Endothelial cell of coronary artery (primary cell): ENCODE measurements around the gene HNRNPA1. TPM values are rescaled to one million over a fixed set of nuclear protein-coding genes. Genes with fewer than 3 reads are reported as not detected.

Source experiments
- total RNA-seq: library from RNA; depleted of rRNA; stranded (reverse); fragments of >200 nt; gene quantifications from 2 replicates; pipeline ENCODE4 v1.2.3, GENCODE V29; 2014

HNRNPA1 gene
- 570 and 594 TPM in 2 replicates for total RNA-seq

DNA sequence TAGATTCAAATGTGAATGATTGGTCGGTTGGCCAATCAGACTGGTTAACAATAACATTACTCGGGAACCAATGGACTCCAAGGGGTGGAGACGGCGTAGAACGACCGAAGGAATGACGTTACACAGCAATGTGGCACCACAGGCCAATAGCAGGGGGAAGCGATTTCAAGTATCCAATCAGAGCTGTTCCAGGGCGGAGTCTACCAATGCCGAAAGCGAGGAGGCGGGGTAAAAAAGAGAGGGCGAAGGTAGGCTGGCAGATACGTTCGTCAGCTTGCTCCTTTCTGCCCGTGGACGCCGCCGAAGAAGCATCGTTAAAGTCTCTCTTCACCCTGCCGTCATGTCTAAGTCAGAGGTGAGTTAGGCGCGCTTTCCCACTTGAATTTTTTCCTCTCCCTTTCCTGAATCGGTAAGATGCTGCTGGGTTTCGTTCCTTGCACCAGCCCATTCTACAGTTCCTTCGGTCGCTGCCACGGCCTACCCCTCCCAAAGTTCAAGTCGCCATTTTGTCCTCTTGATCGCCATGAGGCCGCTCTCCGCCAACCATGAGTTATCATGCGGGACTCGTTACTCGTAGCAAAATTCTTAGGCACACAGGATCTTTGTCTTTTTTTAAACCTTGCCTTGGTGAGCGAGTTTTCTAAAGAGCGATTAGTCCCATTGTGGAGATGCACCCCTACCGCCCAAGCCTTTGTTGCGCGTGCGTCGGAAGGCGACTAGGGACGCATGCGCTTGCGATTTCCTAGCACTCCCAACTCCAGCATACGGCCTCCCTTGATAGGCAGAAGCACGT is at the start of gene HNRNPA1:
HNRNPA1 (plus strand) TSS at position 259 of the 793 bp plus-strand sequence; CDS start at position 341, 82 bp downstream.

DNA sequence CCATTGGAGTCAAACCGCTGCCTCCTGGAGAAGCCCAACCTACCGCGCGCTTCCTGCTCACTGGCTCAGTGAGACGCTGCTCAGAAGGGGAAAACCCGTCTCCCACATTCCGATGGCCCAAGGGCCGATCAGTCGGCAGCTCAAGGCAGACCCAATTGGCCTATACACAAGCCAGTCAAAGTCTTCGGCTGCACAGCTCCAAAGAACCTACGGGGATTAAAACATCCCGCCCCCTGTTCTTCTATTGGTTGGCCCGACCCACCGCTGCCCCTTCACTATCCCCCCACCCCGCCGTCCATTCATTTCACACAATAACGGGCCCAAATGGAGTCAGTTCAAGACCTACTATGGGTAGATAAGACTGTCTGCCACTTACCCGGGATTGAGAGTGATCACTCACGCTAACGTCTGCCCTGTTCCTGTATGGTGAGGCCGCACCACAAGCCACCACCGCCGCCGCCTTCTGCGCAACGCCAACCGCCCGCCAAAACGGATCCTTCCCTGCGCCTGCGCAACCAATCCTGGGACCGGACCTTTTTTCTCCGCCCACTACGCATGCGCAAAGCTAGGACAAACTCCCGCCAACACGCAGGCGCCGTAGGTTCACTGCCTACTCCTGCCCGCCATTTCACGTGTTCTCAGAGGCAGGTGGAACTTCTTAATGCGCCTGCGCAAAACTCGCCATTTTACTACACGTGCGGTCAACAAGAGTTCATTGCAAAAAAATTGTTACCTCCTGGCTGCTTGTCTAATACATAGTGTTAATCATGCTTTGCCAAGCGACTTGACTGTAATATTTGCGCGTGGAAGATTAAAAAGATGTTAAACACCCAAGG is 676 bp upstream of the HNRNPA1 start, which contains the start of gene CBX5:
CBX5 (minus strand) TSS at position 491 of the 836 bp plus-strand sequence. CDS start 22,472 bp downstream, outside the sequence.

DNA sequence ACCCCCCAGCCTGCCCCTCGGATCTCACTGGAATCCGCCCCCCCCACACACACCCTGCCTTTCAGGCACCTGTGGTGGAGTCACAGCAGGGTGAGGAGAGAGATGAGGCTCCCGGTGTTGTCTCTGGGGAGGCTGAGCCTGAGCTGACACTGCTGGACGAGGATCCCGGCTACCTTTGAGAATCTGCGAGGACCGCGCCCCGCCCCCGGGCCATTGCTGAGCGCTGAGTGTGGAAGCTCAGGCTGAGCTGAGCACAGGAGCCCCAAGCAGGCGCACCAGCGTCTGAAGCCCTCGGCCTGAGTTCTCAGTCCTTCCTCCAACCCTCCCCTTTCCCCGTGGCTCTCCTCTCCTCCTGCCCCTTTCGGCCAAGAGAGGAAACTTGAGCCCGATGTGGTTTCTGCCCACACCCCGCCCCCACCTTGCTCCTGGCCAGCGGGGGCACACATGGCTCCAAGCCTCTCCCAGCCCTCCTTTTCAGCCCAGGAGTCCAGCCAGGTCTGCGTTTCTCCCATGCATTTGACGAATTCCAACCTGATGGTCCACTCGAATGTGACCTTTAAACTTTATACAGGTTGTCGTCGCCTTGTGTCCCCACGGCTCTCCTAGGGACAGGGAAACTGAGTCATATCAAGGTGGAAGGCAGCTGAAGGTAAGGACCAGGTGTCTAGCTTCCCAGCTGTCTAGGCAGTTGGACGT is 20.4 kb downstream of the HNRNPA1 start, which contains the start of gene NFE2:
NFE2 (minus strand) TSS at position 284 of the 696 bp plus-strand sequence. CDS start 5,767 bp downstream, outside the sequence.

DNA sequence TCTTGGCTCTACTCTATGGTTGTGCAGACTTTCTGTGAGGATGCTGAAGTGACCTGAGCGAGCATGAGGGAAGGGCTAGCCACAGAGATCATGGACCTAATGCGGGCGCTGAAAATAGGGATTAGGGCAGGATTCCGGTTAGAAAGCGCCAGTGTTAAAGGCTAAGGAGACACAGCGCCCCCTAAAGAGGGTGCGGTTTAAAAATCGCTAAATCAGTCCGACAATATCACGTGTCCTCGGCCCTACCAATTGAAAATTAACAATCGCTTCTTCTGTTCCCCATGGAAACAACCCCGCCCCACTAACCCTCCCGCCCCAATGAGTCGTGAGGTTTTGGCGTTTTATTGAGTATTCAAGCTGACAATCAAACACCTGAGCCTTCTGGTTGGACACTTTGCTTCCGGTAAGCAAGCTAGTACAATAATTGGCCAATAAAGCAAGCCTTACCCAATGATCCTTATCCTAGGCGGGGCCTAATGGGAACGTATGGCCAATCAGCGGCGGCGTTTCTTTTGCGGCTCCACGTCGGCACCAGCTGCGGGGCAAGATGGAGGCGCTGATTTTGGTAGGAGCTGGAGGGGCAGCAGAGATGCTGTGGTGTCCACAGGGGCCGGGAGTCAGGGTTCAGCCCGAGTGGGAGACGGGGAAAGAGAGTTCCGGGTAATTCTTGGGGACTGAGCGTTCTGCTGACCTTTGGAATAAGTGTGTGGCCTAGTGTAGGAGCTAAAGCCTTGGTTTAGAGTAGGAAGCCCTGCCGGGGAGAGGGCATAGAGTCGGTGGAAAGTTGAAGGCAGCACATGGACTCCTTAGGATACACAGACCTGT is 44.3 kb downstream of the HNRNPA1 start, which contains the start of gene COPZ1:
COPZ1 (plus strand) TSS at position 515 of the 825 bp plus-strand sequence; CDS start at position 548, 33 bp downstream.

Other genes starting within 250 kb of the HNRNPA1 start
- gene HOXC5, start 247.7 kb upstream of the HNRNPA1 start, total RNA-seq = not detected in 2 replicates
- gene HOXC4, start 226.9 kb upstream of the HNRNPA1 start, total RNA-seq = not detected in 2 replicates
- 14.6 and 18.2 TPM in 2 replicates for gene SMUG1, start 91.7 kb upstream of the HNRNPA1 start, total RNA-seq
- gene CBX5, start 604 bp upstream of the HNRNPA1 start, total RNA-seq = 25.4 and 27.4 TPM in 2 replicates
- gene NFE2, start 20.3 kb downstream of the HNRNPA1 start, total RNA-seq = not detected in 2 replicates
- 94.7 and 96.9 TPM in 2 replicates for gene COPZ1, start 44.4 kb downstream of the HNRNPA1 start, total RNA-seq
- gene GPR84, start 83.8 kb downstream of the HNRNPA1 start, total RNA-seq = under 0.01 TPM in 1 of 2 replicates, not detected in the other
- gene ZNF385A, start 104.0 kb downstream of the HNRNPA1 start, total RNA-seq = 0.45 and 1.1 TPM in 2 replicates
- gene ITGA5, start 138.5 kb downstream of the HNRNPA1 start, total RNA-seq = 714 and 1,111 TPM in 2 replicates
- gene GTSF1, start 192.9 kb downstream of the HNRNPA1 start, total RNA-seq = 1.7 TPM in 1 of 2 replicates, not detected in the other
- under 0.01 and 0.27 TPM in 2 replicates for gene NCKAP1L, start 217.0 kb downstream of the HNRNPA1 start, total RNA-seq